GM19023 (cell line): ENCODE measurements around the gene SLC9A3.

Experiments
- ATAC-seq: cut with Tn5 transposase; IDR thresholded peaks from one replicate; pipeline ENCODE4 v1.9.1; 2021; ENCODE audit warnings: mild to moderate bottlenecking, moderate library complexity; ENCODE audit not compliant: unreplicated experiment

Gene SLC9A3

GRCh38 chr5:539469-540070 is 15.3 kb upstream of the SLC9A3 start:
- ATAC-seq: no peak

- no peak for ATAC-seq
These were observed 14.7 kb upstream of the SLC9A3 start for GRCh38 chr5:538801-539468.

- no peak for ATAC-seq
These were observed 14.1 kb upstream of the SLC9A3 start for GRCh38 chr5:538271-538771.

GRCh38 chr5:537621-538071 is 13.4 kb upstream of the SLC9A3 start:
- ATAC-seq: no peak

GRCh38 chr5:537098-537497 is 12.8 kb upstream of the SLC9A3 start:
- ATAC-seq: no peak

GRCh38 chr5:535846-536698 is 11.8 kb upstream of the SLC9A3 start:
- ATAC-seq: no peak

- no peak for ATAC-seq
These were observed 10.8 kb upstream of the SLC9A3 start for GRCh38 chr5:534743-535671.

- no peak for ATAC-seq
These were observed 9.9 kb upstream of the SLC9A3 start for GRCh38 chr5:533955-534742.

GRCh38 chr5:533243-533954 is 9.2 kb upstream of the SLC9A3 start:
- ATAC-seq: no peak

- no peak for ATAC-seq
These were observed 8.4 kb upstream of the SLC9A3 start for GRCh38 chr5:532521-533242.

GRCh38 chr5:531749-532315 is 7.6 kb upstream of the SLC9A3 start:
- no peak for ATAC-seq

- no peak for ATAC-seq
These were observed 7.0 kb upstream of the SLC9A3 start for GRCh38 chr5:531101-531748.

- no peak for ATAC-seq
These were observed 6.0 kb upstream of the SLC9A3 start for GRCh38 chr5:530001-530955.

GRCh38 chr5:528629-529511 is 4.6 kb upstream of the SLC9A3 start:
- no peak for ATAC-seq
